ENCODE measurements around the gene MAD1L1.

MAD1L1 gene

GRCh38 chr7:2010551-2011265 lies 222.0 kb downstream of the MAD1L1 start:
- no peak for TF ChIP-seq TSHZ2 (CRISPR knock-in tag; IDR thresholded peaks at IDR 0.05)
- no peak for TF ChIP-seq GLIS3 (CRISPR knock-in tag; IDR thresholded peaks at IDR 0.05)
- TF ChIP-seq ZNF565 (CRISPR knock-in tag; conservative IDR thresholded peaks at IDR 0.05; ENCODE audit: low read depth), result no peak
- TF ChIP-seq CSDC2 (CRISPR knock-in tag; IDR thresholded peaks at IDR 0.05), result no peak
- TF ChIP-seq TOX (CRISPR knock-in tag; IDR thresholded peaks at IDR 0.05; ENCODE audit: borderline replicate concordance), result no peak
- no peak for TF ChIP-seq ESRRG (CRISPR knock-in tag; IDR thresholded peaks at IDR 0.05)
- TF ChIP-seq TCF4 (CRISPR knock-in tag; IDR thresholded peaks at IDR 0.05; ENCODE audit: borderline replicate concordance), result no peak
- no peak for TF ChIP-seq PATZ1 (CRISPR knock-in tag; IDR thresholded peaks at IDR 0.05; ENCODE audit: borderline replicate concordance)
- no peak for TF ChIP-seq PPARA (CRISPR knock-in tag; IDR thresholded peaks at IDR 0.05; ENCODE audit: borderline replicate concordance)
- no peak for TF ChIP-seq ARNTL (CRISPR knock-in tag; IDR thresholded peaks at IDR 0.05; ENCODE audit: borderline replicate concordance, low read depth)
- no peak for TF ChIP-seq OSR1 (CRISPR knock-in tag; IDR thresholded peaks at IDR 0.05)
- no peak for TF ChIP-seq ZNF8 (CRISPR knock-in tag; IDR thresholded peaks at IDR 0.05)
- TF ChIP-seq BACH2 (CRISPR knock-in tag; IDR thresholded peaks at IDR 0.05; ENCODE audit: borderline replicate concordance), result no peak
- no peak for ATAC-seq

- no peak for TF ChIP-seq TCF4 (CRISPR knock-in tag; IDR thresholded peaks at IDR 0.05; ENCODE audit: borderline replicate concordance)
- no peak for TF ChIP-seq CSRNP3 (CRISPR knock-in tag; IDR thresholded peaks at IDR 0.05)
- TF ChIP-seq ARNTL (CRISPR knock-in tag; IDR thresholded peaks at IDR 0.05; ENCODE audit: borderline replicate concordance, low read depth), result no peak
- TF ChIP-seq ESRRG (CRISPR knock-in tag; IDR thresholded peaks at IDR 0.05), result no peak
- no peak for TF ChIP-seq TSHZ2 (CRISPR knock-in tag; IDR thresholded peaks at IDR 0.05)
- no peak for TF ChIP-seq ZNF8 (CRISPR knock-in tag; IDR thresholded peaks at IDR 0.05)
- TF ChIP-seq TOX (CRISPR knock-in tag; IDR thresholded peaks at IDR 0.05; ENCODE audit: borderline replicate concordance), result no peak
- TF ChIP-seq GLIS3 (CRISPR knock-in tag; IDR thresholded peaks at IDR 0.05), result no peak
- no peak for TF ChIP-seq CREB5 (CRISPR knock-in tag; IDR thresholded peaks at IDR 0.05; ENCODE audit: low read depth)
- no peak for TF ChIP-seq RARB (CRISPR knock-in tag; IDR thresholded peaks at IDR 0.05)
- TF ChIP-seq ZFP3 (CRISPR knock-in tag; IDR thresholded peaks at IDR 0.05), result no peak
- no peak for TF ChIP-seq SNAI2 (CRISPR knock-in tag; IDR thresholded peaks at IDR 0.05)
- no peak for TF ChIP-seq ZNF565 (CRISPR knock-in tag; conservative IDR thresholded peaks at IDR 0.05; ENCODE audit: low read depth)
- no peak for TF ChIP-seq ZC3H10 (CRISPR knock-in tag; IDR thresholded peaks at IDR 0.05)
- TF ChIP-seq OSR1 (CRISPR knock-in tag; IDR thresholded peaks at IDR 0.05), result no peak
- no peak for TF ChIP-seq PPARA (CRISPR knock-in tag; IDR thresholded peaks at IDR 0.05; ENCODE audit: borderline replicate concordance)
- ATAC-seq, result no peak
These were observed 222.6 kb downstream of the MAD1L1 start for GRCh38 chr7:2010101-2010500.

Measured in SK-N-SH treated with all-trans-retinoic acid at 6 μM for 48 hours (cell line).